SK-N-MC (cell line): ENCODE data around the gene SERPINB12.

ENCODE experiments used
- EZH2 ChIP-seq: fragments of 200-600 bp; sonication (generic); IDR thresholded peaks from one replicate; pipeline ENCODE4 v1.6.1; 2017; ENCODE audit warnings: antibody characterized with exemption
- FOXP2 ChIP-seq: optimal IDR thresholded peaks from 2 replicates; pipeline ENCODE3; 2011; ENCODE audit warnings: mild to moderate bottlenecking, moderate library complexity; ENCODE audit not compliant: insufficient read depth; ENCODE audit errors: extremely low read length, control extremely low read depth
- POLR2AphosphoS5 ChIP-seq: IDR thresholded peaks from 2 replicates; pipeline ENCODE4 v1.6.1; 2012; ENCODE audit warnings: mild to moderate bottlenecking, low read depth, low read length, borderline replicate concordance

- TF ChIP-seq POLR2AphosphoS5 (no peak), EZH2 (no peak), FOXP2 (no peak)
Measured at GRCh38 chr18:63552581-63552980, 10.4 kb downstream of the SERPINB12 start.
